ENCODE results near the gene RNF32.

GRCh38 chr7:156603629-156604028 is 36.9 kb upstream of the RNF32 start:
- TF ChIP-seq CTCF (conservative IDR thresholded peaks at IDR 0.05 in 1 of 2, IDR thresholded peaks at IDR 0.05 in 1 of 2; ENCODE audit: extremely low read depth in 1 of 2, insufficient read depth in 1 of 2, low read depth in 1 of 2, low read length in 2 of 2) (no peak), EZH2 (IDR thresholded peaks at IDR 0.05; ENCODE audit: borderline replicate concordance, low read length) (no peak)

Measured in mammary epithelial cell (primary cell).